ENCODE measurements around the gene NTRK1. TPM values are rescaled to one million over a fixed set of nuclear protein-coding genes. Genes with fewer than 3 reads are reported as not detected.

NTRK1 gene
- polyA plus RNA-seq, 1 experiment = 0.02 TPM

DNA sequence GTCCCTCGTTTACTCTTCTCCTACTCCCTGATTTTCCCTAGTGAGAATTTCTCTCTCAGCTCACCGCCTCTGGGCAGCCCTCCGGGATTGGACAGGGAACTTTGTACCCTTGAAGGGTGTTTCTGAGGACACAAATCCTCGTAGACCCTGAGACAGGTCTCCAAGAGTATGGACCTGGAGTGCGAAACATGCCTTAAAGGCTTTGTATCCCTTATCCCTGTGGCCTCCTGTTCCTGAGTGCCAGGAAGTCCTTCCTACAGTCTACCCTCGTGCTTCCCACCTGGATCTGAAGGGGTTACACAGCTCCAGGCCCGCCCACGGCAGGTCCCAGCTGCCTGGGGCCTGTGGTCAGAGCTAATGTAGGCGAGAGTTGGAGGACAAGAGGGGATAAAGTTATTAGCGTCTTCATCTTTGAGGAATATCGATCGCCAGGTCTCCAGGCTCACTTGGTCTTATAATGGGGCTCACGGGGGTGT is 25.3 kb downstream of the NTRK1 start:
- TF ChIP-seq CTCF (IDR thresholded peaks at IDR 0.05; ENCODE audit: insufficient read depth, low read depth, low read length) = no peak
- POLR2A ChIA-PET = no interaction called here
- CTCF ChIA-PET = interaction anchor here (1.2 to 10.8 kb wide), 8 partner anchors 26 to 208 kb away, joined by 3 to 160 read pairs (median 18); partner anchors contain the start of genes ISG20L2, LRRC71, METTL25B and NES
- DNase-seq (ENCODE audit: low read depth) = no peak
- Histone ChIP-seq H3K4me3 (ENCODE audit: low read depth, low read length) (no peak overlapping the region), H3K36me3 (ENCODE audit: control insufficient read depth, insufficient read depth, low read length) (no peaks in the 10 kb centered on the region), H3K27me3 (ENCODE audit: control insufficient read depth, insufficient read depth, low read length) (peaks cover 31% of the 10 kb centered on the region)

- POLR2A ChIA-PET = no interaction called here
- CTCF ChIA-PET = interaction anchor here (0.9 to 10.8 kb wide), 11 partner anchors 26 to 197 kb away, joined by 3 to 160 read pairs (median 22); partner anchors contain the start of genes INSRR, ISG20L2, LRRC71 and METTL25B
- H3K27me3 ChIP-seq (ENCODE audit: control insufficient read depth, insufficient read depth, low read length) = peaks cover 31% of the 10 kb centered on the region
- no peak for TF ChIP-seq CTCF (IDR thresholded peaks at IDR 0.05; ENCODE audit: insufficient read depth, low read depth, low read length)
- H3K4me3 ChIP-seq (ENCODE audit: low read depth, low read length) = no peak overlapping the region
- no peak for DNase-seq (ENCODE audit: low read depth)
- H3K36me3 ChIP-seq (ENCODE audit: control insufficient read depth, insufficient read depth, low read length) = no peaks in the 10 kb centered on the region
Observed at GRCh38 chr1:156886583-156887281, 26.1 kb downstream of the NTRK1 start.

- DNase-seq (ENCODE audit: low read depth) = no peak
- Histone ChIP-seq H3K27me3 (ENCODE audit: control insufficient read depth, insufficient read depth, low read length) (peaks cover 29% of the 10 kb centered on the region), H3K4me3 (ENCODE audit: low read depth, low read length) (no peak overlapping the region), H3K36me3 (ENCODE audit: control insufficient read depth, insufficient read depth, low read length) (no peaks in the 10 kb centered on the region)
- ChIA-PET CTCF (interaction anchor here (0.6 to 10.8 kb wide), 10 partner anchors 26 to 197 kb away, joined by 3 to 160 read pairs (median 26); partner anchors contain the start of genes INSRR, ISG20L2, METTL25B and NTRK1), POLR2A (interaction anchor here (0.7 kb wide), 1 partner anchor 159 kb away, joined by 3 read pairs; the partner anchor contains the start of genes ISG20L2 and METTL25B)
- TF ChIP-seq CTCF (IDR thresholded peaks at IDR 0.05; ENCODE audit: insufficient read depth, low read depth, low read length) = no peak
Observed at GRCh38 chr1:156887317-156887716, 26.7 kb downstream of the NTRK1 start.

GRCh38 chr1:156887734-156888133 is 27.1 kb downstream of the NTRK1 start:
- ChIA-PET POLR2A (interaction anchor here (0.7 kb wide), 1 partner anchor 159 kb away, joined by 3 read pairs; the partner anchor contains the start of genes ISG20L2 and METTL25B), CTCF (interaction anchor here (0.6 to 10.8 kb wide), 10 partner anchors 8 to 230 kb away, joined by 3 to 160 read pairs (median 28); partner anchors contain the start of genes INSRR, ISG20L2, METTL25B and NTRK1)
- H3K4me3 ChIP-seq (ENCODE audit: low read depth, low read length) = no peak overlapping the region
- H3K27me3 ChIP-seq (ENCODE audit: control insufficient read depth, insufficient read depth, low read length) = peaks cover 27% of the 10 kb centered on the region
- no peaks in the 10 kb centered on the region for H3K36me3 ChIP-seq (ENCODE audit: control insufficient read depth, insufficient read depth, low read length)
- no peak for TF ChIP-seq CTCF (IDR thresholded peaks at IDR 0.05; ENCODE audit: insufficient read depth, low read depth, low read length)
- DNase-seq (ENCODE audit: low read depth) = no peak
